Hepatocyte (in vitro differentiated cells): Measurements from ENCODE around the gene MUC5AC.

Source experiments
- CTCF ChIP-seq: fragments of 200-600 bp; sonication (generic); IDR thresholded peaks from 2 replicates; pipeline ENCODE4 v1.5.1; 2016; ENCODE audit warnings: antibody characterized with exemption, mild to moderate bottlenecking; ENCODE audit not compliant: poor library complexity
- EZH2 ChIP-seq: fragments of 200-600 bp; sonication (generic); IDR thresholded peaks from 2 replicates; pipeline ENCODE4 v1.6.1; 2016; ENCODE audit warnings: antibody characterized with exemption, mild to moderate bottlenecking, borderline replicate concordance
- EZH2phosphoT487 ChIP-seq: fragments of 200-600 bp; sonication (generic); IDR thresholded peaks from one replicate; pipeline ENCODE4 v1.6.1; 2018; ENCODE audit warnings: antibody characterized with exemption, mild to moderate bottlenecking, low read depth, moderate library complexity; ENCODE audit not compliant: unreplicated experiment, severe bottlenecking

GRCh38 chr11:1224111-1224490 is 66.3 kb downstream of the MUC5AC start:
- no peak for TF ChIP-seq CTCF
- TF ChIP-seq EZH2 = no peak
- no peak for TF ChIP-seq EZH2phosphoT487
